GM19395 (cell line): ENCODE data around the gene QKI.
"Not testable (repeated sequence)": the region's sequence is repeated elsewhere in the genome, so short reads cannot be mapped to it uniquely, and the experiment has no call there.

Source experiments
- ATAC-seq: cut with Tn5 transposase; IDR thresholded peaks from one replicate; pipeline ENCODE4 v1.9.1; 2021; ENCODE audit warnings: mild to moderate bottlenecking, moderate library complexity; ENCODE audit not compliant: unreplicated experiment

The QKI gene

GRCh38 chr6:163476946-163477345 is 62.4 kb downstream of the QKI start:
- not testable (repeated sequence) for ATAC-seq

GRCh38 chr6:163483107-163483506 is 68.6 kb downstream of the QKI start:
- ATAC-seq = no peak

GRCh38 chr6:163485388-163485851 is 70.9 kb downstream of the QKI start:
- ATAC-seq = no peak

GRCh38 chr6:163486821-163487220 is 72.3 kb downstream of the QKI start:
- no peak for ATAC-seq

- ATAC-seq = no peak
Measured at GRCh38 chr6:163487606-163488005, 73.1 kb downstream of the QKI start.

- ATAC-seq = no peak
Measured at GRCh38 chr6:163489584-163489983, 75.1 kb downstream of the QKI start.

GRCh38 chr6:163490826-163491577 is 76.5 kb downstream of the QKI start:
- no peak for ATAC-seq

- no peak for ATAC-seq
Measured at GRCh38 chr6:163491737-163492300, 77.3 kb downstream of the QKI start.

- ATAC-seq = no peak
Measured at GRCh38 chr6:163494279-163494727, 79.8 kb downstream of the QKI start.

GRCh38 chr6:163496205-163496604 is 81.7 kb downstream of the QKI start:
- ATAC-seq = no peak

- no peak for ATAC-seq
Measured at GRCh38 chr6:163500105-163500504, 85.6 kb downstream of the QKI start.

GRCh38 chr6:163501026-163501425 is 86.5 kb downstream of the QKI start:
- no peak for ATAC-seq

GRCh38 chr6:163501439-163501838 is 86.9 kb downstream of the QKI start:
- ATAC-seq = no peak

GRCh38 chr6:163504984-163505640 is 90.6 kb downstream of the QKI start:
- no peak for ATAC-seq

GRCh38 chr6:163507965-163508364 is 93.4 kb downstream of the QKI start:
- no peak for ATAC-seq

GRCh38 chr6:163513003-163513402 is 98.5 kb downstream of the QKI start:
- no peak for ATAC-seq

GRCh38 chr6:163513570-163514166 is 99.2 kb downstream of the QKI start:
- no peak for ATAC-seq

GRCh38 chr6:163516908-163517307 is 102.4 kb downstream of the QKI start:
- ATAC-seq = no peak

GRCh38 chr6:163520956-163521355 is 106.4 kb downstream of the QKI start:
- ATAC-seq = no peak

GRCh38 chr6:163522033-163522432 is 107.5 kb downstream of the QKI start:
- ATAC-seq = no peak

- no peak for ATAC-seq
Measured at GRCh38 chr6:163525926-163526325, 111.4 kb downstream of the QKI start.

- ATAC-seq = no peak
Measured at GRCh38 chr6:163526346-163526745, 111.8 kb downstream of the QKI start.
